BE2C (cell line): ENCODE results near the gene CFAP157.

Source experiments
- DNase-seq: peaks from one replicate; pipeline ENCODE4 v3.0.0-alpha.2; 2020
- H3K27me3 ChIP-seq: fragments of 250-450 bp; sonication (Bioruptor Pico); 2 replicates; pipeline ENCODE4 v1.5.1; 2020; ENCODE audit warnings: mild to moderate bottlenecking
- H3K36me3 ChIP-seq: fragments of 250-450 bp; sonication (Bioruptor Pico); 2 replicates; pipeline ENCODE4 v1.5.1; 2020; ENCODE audit warnings: mild to moderate bottlenecking
- H3K4me1 ChIP-seq: fragments of 250-450 bp; sonication (Bioruptor Pico); 2 replicates; pipeline ENCODE4 v1.5.1; 2020
- H3K4me3 ChIP-seq: 2 replicates; pipeline ENCODE4 v1.5.1; 2011; ENCODE audit warnings: low read depth, low read length
- H3K9me3 ChIP-seq: fragments of 250-450 bp; sonication (Bioruptor Pico); 2 replicates; pipeline ENCODE4 v1.5.1; 2020
- TF ChIP-seq, protein P1 (sequence below): IDR thresholded peaks from 2 replicates; pipeline ENCODE4 v1.5.1; 2012; ENCODE audit warnings: mild to moderate bottlenecking, low read depth, low read length

The CFAP157 gene

DNA sequence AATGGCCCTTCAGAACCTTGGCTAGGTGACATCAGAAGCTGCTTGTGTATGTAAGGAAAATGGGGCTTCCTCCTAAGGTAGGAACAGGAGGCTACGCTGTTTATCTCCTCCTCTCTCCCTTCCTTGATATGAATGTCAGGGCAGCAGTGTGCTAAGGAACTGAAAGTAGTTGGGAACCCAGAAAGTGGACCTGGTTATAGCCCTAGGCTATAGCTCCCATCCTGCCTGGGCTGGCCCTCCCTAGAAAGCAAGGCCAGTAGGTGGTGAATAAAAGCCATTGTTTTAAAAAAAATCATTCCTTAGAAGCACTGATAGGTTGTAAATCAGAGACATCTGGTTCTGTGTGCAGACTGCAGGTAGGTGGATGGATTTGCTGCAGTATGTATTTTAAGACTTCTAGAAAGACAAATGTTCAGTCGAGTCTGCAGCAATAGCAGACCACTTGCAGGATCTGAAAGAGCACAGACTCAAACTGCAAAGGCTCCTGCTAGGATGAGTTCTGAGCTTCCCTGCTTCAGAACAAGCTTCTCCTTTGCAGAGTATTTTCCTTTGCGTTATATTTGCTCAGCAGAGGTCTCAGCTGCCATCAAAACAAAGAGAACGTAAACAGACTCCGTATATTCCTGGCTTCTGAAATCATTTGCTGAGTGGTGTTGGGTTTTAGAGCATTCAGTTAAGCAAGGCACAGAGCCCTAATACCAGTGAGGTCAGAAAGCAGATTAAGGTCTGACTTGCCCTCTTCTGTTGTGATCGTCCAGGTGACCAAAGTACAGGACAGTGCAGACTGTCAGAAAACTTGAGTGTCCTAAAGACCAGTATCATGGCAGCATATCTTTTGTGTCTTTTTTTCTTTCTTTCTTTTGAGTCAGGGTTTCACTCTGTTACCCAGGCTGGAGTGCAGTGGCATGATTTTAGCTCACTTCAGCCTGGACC is 20.1 kb upstream of the CFAP157 start:
- TF ChIP-seq, protein P1, sequence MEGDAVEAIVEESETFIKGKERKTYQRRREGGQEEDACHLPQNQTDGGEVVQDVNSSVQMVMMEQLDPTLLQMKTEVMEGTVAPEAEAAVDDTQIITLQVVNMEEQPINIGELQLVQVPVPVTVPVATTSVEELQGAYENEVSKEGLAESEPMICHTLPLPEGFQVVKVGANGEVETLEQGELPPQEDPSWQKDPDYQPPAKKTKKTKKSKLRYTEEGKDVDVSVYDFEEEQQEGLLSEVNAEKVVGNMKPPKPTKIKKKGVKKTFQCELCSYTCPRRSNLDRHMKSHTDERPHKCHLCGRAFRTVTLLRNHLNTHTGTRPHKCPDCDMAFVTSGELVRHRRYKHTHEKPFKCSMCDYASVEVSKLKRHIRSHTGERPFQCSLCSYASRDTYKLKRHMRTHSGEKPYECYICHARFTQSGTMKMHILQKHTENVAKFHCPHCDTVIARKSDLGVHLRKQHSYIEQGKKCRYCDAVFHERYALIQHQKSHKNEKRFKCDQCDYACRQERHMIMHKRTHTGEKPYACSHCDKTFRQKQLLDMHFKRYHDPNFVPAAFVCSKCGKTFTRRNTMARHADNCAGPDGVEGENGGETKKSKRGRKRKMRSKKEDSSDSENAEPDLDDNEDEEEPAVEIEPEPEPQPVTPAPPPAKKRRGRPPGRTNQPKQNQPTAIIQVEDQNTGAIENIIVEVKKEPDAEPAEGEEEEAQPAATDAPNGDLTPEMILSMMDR, result no peak
- no peak for DNase-seq
- peaks cover 52% of the 10 kb centered on the region for H3K36me3 ChIP-seq

DNA sequence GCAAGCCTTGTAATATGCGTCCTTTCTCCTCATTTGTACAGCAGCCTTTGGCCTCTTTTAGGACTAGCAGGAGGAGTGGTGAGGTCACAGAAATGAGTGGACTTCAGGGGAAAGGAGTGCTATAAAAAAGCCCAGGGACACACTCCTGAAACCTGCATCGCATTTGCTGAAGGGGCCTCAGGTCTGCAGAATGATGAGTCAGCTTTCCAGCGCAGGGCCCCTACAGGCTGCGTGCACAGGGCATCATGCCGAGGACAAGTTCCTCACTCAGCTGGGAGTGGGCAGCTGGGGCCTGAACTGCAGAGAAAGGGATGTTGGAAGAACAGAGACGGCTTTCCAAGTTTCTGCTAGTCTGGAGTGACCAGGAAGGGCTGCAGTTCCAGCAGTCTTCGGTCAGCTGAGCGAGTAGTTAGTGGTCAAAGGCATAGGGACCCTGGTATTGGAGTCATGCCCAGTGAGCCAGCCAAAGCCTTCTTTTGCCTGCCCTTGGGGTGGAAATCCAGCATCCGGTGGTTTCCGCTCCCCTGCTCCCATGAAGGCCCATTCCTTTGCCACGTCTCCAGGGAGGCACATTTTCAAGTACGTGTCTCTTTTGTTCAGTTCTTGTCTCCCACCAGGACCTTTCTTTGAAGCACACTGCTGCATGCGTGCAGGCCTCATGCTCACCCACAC is 17.3 kb upstream of the CFAP157 start:
- Histone ChIP-seq H3K27me3 (no peaks in the 10 kb centered on the region), H3K4me3 (no peak overlapping the region), H3K9me3 (no peaks in the 10 kb centered on the region), H3K36me3 (peaks cover 34% of the 10 kb centered on the region), H3K4me1 (no peaks in the 10 kb centered on the region)
- TF ChIP-seq, protein P1, result no peak
- DNase-seq, result no peak

More for the DNA sequence above, 20.1 kb upstream of the CFAP157 start:
- Histone ChIP-seq H3K9me3 (no peaks in the 10 kb centered on the region), H3K27me3 (no peaks in the 10 kb centered on the region), H3K4me1 (no peaks in the 10 kb centered on the region), H3K4me3 (no peak overlapping the region)

DNA sequence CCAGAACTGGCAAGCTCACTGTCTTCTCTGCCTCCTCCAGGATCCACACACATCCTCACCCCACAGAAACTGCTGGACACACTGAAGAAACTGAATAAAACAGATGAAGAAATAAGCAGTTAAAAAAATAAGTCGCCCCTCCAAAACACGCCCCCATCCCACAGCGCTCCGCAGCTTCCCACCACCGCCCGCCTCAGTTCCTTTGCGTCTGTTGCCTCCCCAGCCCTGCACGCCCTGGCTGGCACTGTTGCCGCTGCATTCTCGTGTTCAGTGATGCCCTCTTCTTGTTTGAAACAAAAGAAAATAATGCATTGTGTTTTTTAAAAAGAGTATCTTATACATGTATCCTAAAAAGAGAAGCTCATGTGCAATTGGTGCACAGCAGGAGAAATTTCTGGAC is 16.1 kb upstream of the CFAP157 start:
- Histone ChIP-seq H3K36me3 (peaks cover 33% of the 10 kb centered on the region), H3K4me3 (no peak overlapping the region), H3K4me1 (no peaks in the 10 kb centered on the region), H3K9me3 (no peaks in the 10 kb centered on the region), H3K27me3 (no peaks in the 10 kb centered on the region)
- DNase-seq, result no peak
- TF ChIP-seq, protein P1, result no peak

DNA sequence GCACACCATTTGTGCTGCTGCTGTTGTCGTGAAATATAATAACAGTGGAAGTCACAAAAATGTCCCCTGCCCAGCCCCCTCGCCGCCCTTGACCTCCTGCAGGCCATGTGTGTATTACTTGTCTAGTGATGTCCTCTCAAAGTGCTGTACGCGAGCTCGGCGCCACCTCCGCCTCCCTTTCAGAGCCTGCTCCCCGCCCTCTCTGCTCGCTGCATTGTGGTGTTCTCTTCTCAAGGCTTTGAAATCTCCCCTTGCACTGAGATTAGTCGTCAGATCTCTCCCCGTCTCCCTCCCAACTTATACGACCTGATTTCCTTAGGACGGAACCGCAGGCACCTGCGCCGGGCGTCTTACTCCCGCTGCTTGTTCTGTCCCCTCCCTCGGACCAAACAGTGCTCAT is 14.7 kb upstream of the CFAP157 start:
- Histone ChIP-seq H3K9me3 (no peaks in the 10 kb centered on the region), H3K4me3 (no peak overlapping the region), H3K4me1 (no peaks in the 10 kb centered on the region), H3K36me3 (peaks cover 32% of the 10 kb centered on the region), H3K27me3 (no peaks in the 10 kb centered on the region)
- TF ChIP-seq, protein P1, result no peak
- no peak for DNase-seq

DNA sequence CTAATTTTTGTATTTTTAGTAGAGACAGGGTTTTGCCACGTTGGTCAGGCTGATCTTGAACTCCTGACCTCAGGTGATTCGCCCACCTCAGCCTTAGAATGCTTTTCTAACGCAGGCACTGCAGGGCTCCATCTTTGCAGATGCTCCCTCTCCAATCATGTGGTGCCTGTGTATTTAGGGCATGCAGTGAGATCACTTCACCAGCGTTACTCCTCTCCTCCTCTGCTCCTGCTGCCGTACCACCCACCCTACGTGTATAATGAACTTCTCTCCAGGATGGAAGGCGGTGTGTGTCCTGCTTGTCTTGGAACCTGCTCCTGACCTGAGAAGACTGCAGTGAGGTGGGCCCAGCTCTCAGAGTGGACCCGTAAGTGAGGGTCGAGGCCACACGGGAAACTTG is 13.6 kb upstream of the CFAP157 start:
- Histone ChIP-seq H3K9me3 (no peaks in the 10 kb centered on the region), H3K4me1 (no peaks in the 10 kb centered on the region), H3K36me3 (peaks cover 27% of the 10 kb centered on the region), H3K4me3 (no peak overlapping the region), H3K27me3 (no peaks in the 10 kb centered on the region)
- no peak for DNase-seq
- TF ChIP-seq, protein P1, result no peak

DNA sequence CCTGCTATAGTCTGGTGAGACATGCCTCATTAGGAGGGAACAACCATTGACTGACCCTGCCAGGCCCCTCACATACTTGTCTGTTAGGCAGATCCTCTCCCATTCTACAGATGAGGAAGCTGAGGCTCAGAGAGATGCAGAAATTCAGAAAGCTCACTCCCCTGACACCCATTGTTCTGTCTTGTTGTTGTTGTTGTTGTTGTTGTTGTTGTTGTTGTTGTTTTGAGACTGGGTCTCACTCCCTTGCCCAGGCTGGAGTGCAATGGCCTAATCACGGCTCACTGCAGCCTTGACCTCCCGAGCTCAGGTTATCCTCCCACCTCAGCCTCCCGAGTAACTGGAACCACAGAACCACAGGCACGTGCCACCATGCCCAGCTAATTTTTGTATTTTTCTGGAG is 13.1 kb upstream of the CFAP157 start:
- no peak overlapping the region for H3K4me3 ChIP-seq
- no peak for DNase-seq
- TF ChIP-seq, protein P1, result no peak
- H3K9me3 ChIP-seq, result no peaks in the 10 kb centered on the region
- H3K27me3 ChIP-seq, result no peaks in the 10 kb centered on the region
- peaks cover 21% of the 10 kb centered on the region for H3K36me3 ChIP-seq
- no peaks in the 10 kb centered on the region for H3K4me1 ChIP-seq
